ENCODE results near the gene LSAMP. TPM values are rescaled to one million over a fixed set of nuclear protein-coding genes. Genes with fewer than 3 reads are reported as not detected.

Gene LSAMP
- total and polyA plus RNA-seq, 2 of the 13 experiments (the other 11 are each of a cell fraction or from before 2014, with no cell fraction given) = not detected

GRCh38 chr3:116226266-116226665, 219.0 kb downstream of the LSAMP start:
- in situ Hi-C loops (cut with HindIII; ENCODE audit: extremely low pct_ligation_motif_present, low pct_unique_long_range_greater_than_20kb) = no loop called here
- no peaks in the 10 kb centered on the region for H3K36me3 ChIP-seq (replicated peaks in 1 of 2; ENCODE audit: control insufficient read depth in 1 of 2, insufficient read depth in 2 of 2, low read length in 2 of 2)
- H3K9me3 ChIP-seq (ENCODE audit: low read length) = no peaks in the 10 kb centered on the region
- no peak overlapping the region for H3K9ac ChIP-seq (ENCODE audit: insufficient read depth, low read depth, low read length)
- POLR2A ChIA-PET = no interaction called here
- H2AFZ ChIP-seq (ENCODE audit: low read length) = no peak overlapping the region
- DNase-seq (ENCODE audit: low spot score) (no peak), ATAC-seq (no peak), FAIRE-seq (no peak)
- H3K79me2 ChIP-seq (ENCODE audit: insufficient read depth, low read length) = no peaks in the 10 kb centered on the region
- no peak overlapping the region for H3K4me2 ChIP-seq (ENCODE audit: low read depth, low read length)
- H3K27me3 ChIP-seq (ENCODE audit: control insufficient read depth in 1 of 2, insufficient read depth in 2 of 2, low read length in 2 of 2) = no peaks in the 10 kb centered on the region
- intact Hi-C loops (cut with micrococcal nuclease; ENCODE audit: unreplicated experiment) = no loop called here
- no TSS peak for BruUV-seq (replicated peaks)
- no peak overlapping the region for H3K4me3 ChIP-seq (replicated peaks in 1 of 3; ENCODE audit: insufficient read depth in 1 of 3, low read depth in 2 of 3, low read length in 3 of 3)
- no peaks in the 10 kb centered on the region for H3K4me1 ChIP-seq (ENCODE audit: insufficient read depth, low read length)
- TF ChIP-seq FOXP4 (CRISPR knock-in tag; IDR thresholded peaks at IDR 0.05) (no peak), PBX3 (CRISPR knock-in tag; IDR thresholded peaks at IDR 0.05; ENCODE audit: borderline replicate concordance) (no peak), ZZZ3 (CRISPR knock-in tag; IDR thresholded peaks at IDR 0.05; ENCODE audit: borderline replicate concordance) (no peak), ZNF207 (IDR thresholded peaks at IDR 0.05; ENCODE audit: borderline replicate concordance) (no peak), ATAD3A (CRISPR knock-in tag; IDR thresholded peaks at IDR 0.05) (no peak), SP140L (CRISPR knock-in tag; IDR thresholded peaks at IDR 0.05; ENCODE audit: borderline replicate concordance) (no peak), ZNF7 (CRISPR knock-in tag; IDR thresholded peaks at IDR 0.05) (no peak), TEAD3 (CRISPR knock-in tag; optimal IDR thresholded peaks at IDR 0.05; ENCODE audit: borderline replicate concordance) (no peak), ZNF326 (CRISPR knock-in tag; IDR thresholded peaks at IDR 0.05; ENCODE audit: borderline replicate concordance) (no peak), JARID2 (CRISPR knock-in tag; IDR thresholded peaks at IDR 0.05; ENCODE audit: insufficient replicate concordance) (no peak), SRF (IDR thresholded peaks at IDR 0.05; ENCODE audit: low read depth, low read length) (no peak), HNF4A (CRISPR knock-in tag; IDR thresholded peaks at IDR 0.05) (no peak), ZSCAN25 (CRISPR knock-in tag; IDR thresholded peaks at IDR 0.05) (no peak)
- TF ChIP-seq, protein P1, sequence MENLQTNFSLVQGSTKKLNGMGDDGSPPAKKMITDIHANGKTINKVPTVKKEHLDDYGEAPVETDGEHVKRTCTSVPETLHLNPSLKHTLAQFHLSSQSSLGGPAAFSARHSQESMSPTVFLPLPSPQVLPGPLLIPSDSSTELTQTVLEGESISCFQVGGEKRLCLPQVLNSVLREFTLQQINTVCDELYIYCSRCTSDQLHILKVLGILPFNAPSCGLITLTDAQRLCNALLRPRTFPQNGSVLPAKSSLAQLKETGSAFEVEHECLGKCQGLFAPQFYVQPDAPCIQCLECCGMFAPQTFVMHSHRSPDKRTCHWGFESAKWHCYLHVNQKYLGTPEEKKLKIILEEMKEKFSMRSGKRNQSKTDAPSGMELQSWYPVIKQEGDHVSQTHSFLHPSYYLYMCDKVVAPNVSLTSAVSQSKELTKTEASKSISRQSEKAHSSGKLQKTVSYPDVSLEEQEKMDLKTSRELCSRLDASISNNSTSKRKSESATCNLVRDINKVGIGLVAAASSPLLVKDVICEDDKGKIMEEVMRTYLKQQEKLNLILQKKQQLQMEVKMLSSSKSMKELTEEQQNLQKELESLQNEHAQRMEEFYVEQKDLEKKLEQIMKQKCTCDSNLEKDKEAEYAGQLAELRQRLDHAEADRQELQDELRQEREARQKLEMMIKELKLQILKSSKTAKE (CRISPR knock-in tag; IDR thresholded peaks at IDR 0.05; ENCODE audit: borderline replicate concordance) = no peak
- TF ChIP-seq, protein P2, sequence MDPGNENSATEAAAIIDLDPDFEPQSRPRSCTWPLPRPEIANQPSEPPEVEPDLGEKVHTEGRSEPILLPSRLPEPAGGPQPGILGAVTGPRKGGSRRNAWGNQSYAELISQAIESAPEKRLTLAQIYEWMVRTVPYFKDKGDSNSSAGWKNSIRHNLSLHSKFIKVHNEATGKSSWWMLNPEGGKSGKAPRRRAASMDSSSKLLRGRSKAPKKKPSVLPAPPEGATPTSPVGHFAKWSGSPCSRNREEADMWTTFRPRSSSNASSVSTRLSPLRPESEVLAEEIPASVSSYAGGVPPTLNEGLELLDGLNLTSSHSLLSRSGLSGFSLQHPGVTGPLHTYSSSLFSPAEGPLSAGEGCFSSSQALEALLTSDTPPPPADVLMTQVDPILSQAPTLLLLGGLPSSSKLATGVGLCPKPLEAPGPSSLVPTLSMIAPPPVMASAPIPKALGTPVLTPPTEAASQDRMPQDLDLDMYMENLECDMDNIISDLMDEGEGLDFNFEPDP (CRISPR knock-in tag; conservative IDR thresholded peaks at IDR 0.05) = no peak
- H3K27ac ChIP-seq (ENCODE audit: extremely low read length, insufficient read depth, low read length) = no peak overlapping the region
- CTCF ChIA-PET (ENCODE audit: low intra/inter-chr PET ratio, low total read pairs) = no interaction called here
- no peaks in the 10 kb centered on the region for H4K20me1 ChIP-seq (ENCODE audit: insufficient read depth, low read length)
- WGBS (ENCODE audit: low lambda C conversion rate) = 13% methylated on average over 1 of the region's 1 CpG

Data from HepG2 (cell line).